HepG2 (cell line): Measurements from ENCODE around the gene KLHDC8B. TPM values are rescaled to one million over a fixed set of nuclear protein-coding genes. Genes with fewer than 3 reads are reported as not detected.

ENCODE experiments used
- DBP ChIP-seq: sonication (generic); formaldehyde crosslinking; IDR thresholded peaks from 2 replicates; pipeline ENCODE4 v1.4.0; 2020; ENCODE audit warnings: missing genetic modification reagents; ENCODE audit errors: not compliant biosample characterization
- DMTF1 ChIP-seq: sonication (generic); formaldehyde crosslinking; IDR thresholded peaks from 2 replicates; pipeline ENCODE4 v1.4.0; 2020; ENCODE audit warnings: mild to moderate bottlenecking, missing genetic modification reagents
- GATAD1 ChIP-seq: IDR thresholded peaks from 2 replicates; pipeline ENCODE4 v1.6.1; 2016; ENCODE audit warnings: missing genetic modification reagents, missing compliant biosample characterization
- MAFF ChIP-seq: IDR thresholded peaks from 2 replicates; pipeline ENCODE4 v1.6.1; 2011; ENCODE audit warnings: low read depth, low read length, improper control_type of control experiment
- MZF1 ChIP-seq: sonication (generic); formaldehyde crosslinking; IDR thresholded peaks from 2 replicates; pipeline ENCODE4 v1.8.1; 2023; ENCODE audit warnings: mild to moderate bottlenecking, missing genetic modification reagents, borderline replicate concordance
- RFXAP ChIP-seq: sonication (generic); formaldehyde crosslinking; IDR thresholded peaks from 2 replicates; pipeline ENCODE4 v1.4.0; 2020; ENCODE audit warnings: missing genetic modification reagents, borderline replicate concordance
- THAP11 ChIP-seq: IDR thresholded peaks from 2 replicates; pipeline ENCODE4 v1.6.1; 2016; ENCODE audit warnings: missing biosample characterization, missing genetic modification reagents
- ZBTB39 ChIP-seq: sonication (generic); formaldehyde crosslinking; IDR thresholded peaks from 2 replicates; pipeline ENCODE4 v1.5.0; 2020; ENCODE audit warnings: missing genetic modification reagents
- ZNF10 ChIP-seq: sonication (generic); formaldehyde crosslinking; IDR thresholded peaks from 2 replicates; pipeline ENCODE4 v1.4.0; 2020; ENCODE audit warnings: mild to moderate bottlenecking, low read depth, missing genetic modification reagents, borderline replicate concordance
- ZNF615 ChIP-seq: sonication (generic); formaldehyde crosslinking; IDR thresholded peaks from 2 replicates; pipeline ENCODE4 v1.5.0; 2020; ENCODE audit warnings: mild to moderate bottlenecking, missing genetic modification reagents, borderline replicate concordance
- polyA plus RNA-seq, 8 experiments: library from polyadenylated mRNA; depleted of rRNA in 3 of 8; stranded (reverse) in 7 of 8; unstranded in 1 of 8; fragments of >200 nt; fragmentation: Illumina TruSeq in 4 of 8; extraction: Trizol in 4 of 8; gene quantifications; 2 replicates each; pipeline versions ENCODE4 v1.2.1 to v1.2.3, GENCODE V29; 2011 to 2016; ENCODE audit warnings: low read depth in 4 of 8, missing spikeins in 1 of 8, mixed read lengths in 1 of 8; ENCODE audit not compliant: insufficient read depth in 1 of 8
- total RNA-seq, 5 experiments: library from RNA; depleted of rRNA; stranded (reverse); fragments of >200 nt; fragmentation: Illumina TruSeq; extraction: Trizol; gene quantifications; 2 replicates each; pipeline ENCODE4 v1.2.3, GENCODE V29; 2016; ENCODE audit warnings: low read depth in 1 of 5
- TF ChIP-seq, protein P1 (sequence below): conservative IDR thresholded peaks from 2 replicates; pipeline ENCODE4 v1.6.1; 2018; ENCODE audit warnings: missing genetic modification reagents
- TF ChIP-seq, protein P2 (sequence below): sonication (generic); formaldehyde crosslinking; IDR thresholded peaks from 2 replicates; pipeline ENCODE4 v1.9.0; 2021; ENCODE audit warnings: missing genetic modification reagents, borderline replicate concordance
- TF ChIP-seq, protein P3 (sequence below), 2 experiments: sonication (generic) in 1 of 2; formaldehyde crosslinking in 1 of 2; IDR thresholded peaks; 2 replicates each; pipeline versions ENCODE4 v1.4.0 to v1.6.1; 2016 to 2020; ENCODE audit warnings: borderline replicate concordance in 1 of 2, low read depth in 1 of 2, mild to moderate bottlenecking in 1 of 2, missing genetic modification reagents in 1 of 2

Gene KLHDC8B
- total and polyA plus RNA-seq, 2 of the 13 experiments (the other 11 are each of a cell fraction or from before 2014, with no cell fraction given) = 17.2 to 17.8 TPM

DNA sequence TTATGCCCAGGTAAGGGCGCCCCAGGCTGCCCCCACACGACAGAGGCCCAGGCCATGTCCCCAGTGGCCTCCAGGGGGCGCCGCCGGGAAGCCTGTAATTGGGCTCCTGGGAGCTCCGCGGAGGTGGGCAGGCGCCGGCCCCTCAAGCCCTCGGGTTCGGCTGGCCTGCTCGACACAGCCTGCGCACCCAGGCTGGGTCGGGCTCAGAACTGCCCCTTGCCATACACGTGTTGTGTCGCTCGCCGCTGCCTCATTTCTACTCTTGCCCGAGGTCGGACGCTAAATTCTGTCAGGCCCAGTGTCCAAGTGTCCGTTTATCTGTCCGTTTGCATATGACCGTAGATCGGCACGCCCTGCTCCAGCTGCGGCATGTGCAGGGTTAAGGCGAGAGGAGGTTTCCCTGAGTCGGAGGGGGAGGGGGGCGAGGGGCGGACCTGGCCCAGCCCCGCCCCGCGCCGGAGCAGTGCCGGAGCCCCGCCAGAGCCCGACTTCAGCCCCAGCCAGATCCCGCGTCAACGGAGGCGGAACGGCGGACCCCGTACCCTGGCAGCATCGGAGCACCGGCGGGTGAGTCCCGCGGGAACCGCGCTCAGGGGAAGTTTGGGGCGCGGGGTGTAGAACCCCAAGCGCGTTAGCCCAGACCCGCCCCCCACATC is at the start of gene KLHDC8B (continued):
- TF ChIP-seq ZBTB39 = 0 out of 2 replicates have a peak, but pooled peaks have one; percentile 77
- TF ChIP-seq DMTF1 = no peak
- TF ChIP-seq, protein P1, sequence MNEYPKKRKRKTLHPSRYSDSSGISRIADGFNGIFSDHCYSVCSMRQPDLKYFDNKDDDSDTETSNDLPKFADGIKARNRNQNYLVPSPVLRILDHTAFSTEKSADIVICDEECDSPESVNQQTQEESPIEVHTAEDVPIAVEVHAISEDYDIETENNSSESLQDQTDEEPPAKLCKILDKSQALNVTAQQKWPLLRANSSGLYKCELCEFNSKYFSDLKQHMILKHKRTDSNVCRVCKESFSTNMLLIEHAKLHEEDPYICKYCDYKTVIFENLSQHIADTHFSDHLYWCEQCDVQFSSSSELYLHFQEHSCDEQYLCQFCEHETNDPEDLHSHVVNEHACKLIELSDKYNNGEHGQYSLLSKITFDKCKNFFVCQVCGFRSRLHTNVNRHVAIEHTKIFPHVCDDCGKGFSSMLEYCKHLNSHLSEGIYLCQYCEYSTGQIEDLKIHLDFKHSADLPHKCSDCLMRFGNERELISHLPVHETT (CRISPR knock-in tag) = 0 out of 2 replicates have a peak, but pooled peaks have one; percentile 71
- peak; percentile 41; the same call in 1 of the 2 replicates for TF ChIP-seq THAP11 (CRISPR knock-in tag)
- no peak for TF ChIP-seq ZNF615
- TF ChIP-seq ZNF10 (CRISPR knock-in tag) = no peak
- no peak for TF ChIP-seq MAFF
- no peak for TF ChIP-seq DBP
- no peak for TF ChIP-seq MZF1 (CRISPR knock-in tag)
- TF ChIP-seq RFXAP (CRISPR knock-in tag) = 0 out of 2 replicates have a peak, but pooled peaks have one; percentile 24
- 0 out of 2 replicates have a peak, but pooled peaks have one; percentile 34 for TF ChIP-seq GATAD1
- TF ChIP-seq, protein P2, sequence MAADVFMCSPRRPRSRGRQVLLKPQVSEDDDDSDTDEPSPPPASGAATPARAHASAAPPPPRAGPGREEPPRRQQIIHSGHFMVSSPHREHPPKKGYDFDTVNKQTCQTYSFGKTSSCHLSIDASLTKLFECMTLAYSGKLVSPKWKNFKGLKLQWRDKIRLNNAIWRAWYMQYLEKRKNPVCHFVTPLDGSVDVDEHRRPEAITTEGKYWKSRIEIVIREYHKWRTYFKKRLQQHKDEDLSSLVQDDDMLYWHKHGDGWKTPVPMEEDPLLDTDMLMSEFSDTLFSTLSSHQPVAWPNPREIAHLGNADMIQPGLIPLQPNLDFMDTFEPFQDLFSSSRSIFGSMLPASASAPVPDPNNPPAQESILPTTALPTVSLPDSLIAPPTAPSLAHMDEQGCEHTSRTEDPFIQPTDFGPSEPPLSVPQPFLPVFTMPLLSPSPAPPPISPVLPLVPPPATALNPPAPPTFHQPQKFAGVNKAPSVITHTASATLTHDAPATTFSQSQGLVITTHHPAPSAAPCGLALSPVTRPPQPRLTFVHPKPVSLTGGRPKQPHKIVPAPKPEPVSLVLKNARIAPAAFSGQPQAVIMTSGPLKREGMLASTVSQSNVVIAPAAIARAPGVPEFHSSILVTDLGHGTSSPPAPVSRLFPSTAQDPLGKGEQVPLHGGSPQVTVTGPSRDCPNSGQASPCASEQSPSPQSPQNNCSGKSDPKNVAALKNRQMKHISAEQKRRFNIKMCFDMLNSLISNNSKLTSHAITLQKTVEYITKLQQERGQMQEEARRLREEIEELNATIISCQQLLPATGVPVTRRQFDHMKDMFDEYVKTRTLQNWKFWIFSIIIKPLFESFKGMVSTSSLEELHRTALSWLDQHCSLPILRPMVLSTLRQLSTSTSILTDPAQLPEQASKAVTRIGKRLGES = no peak
- TF ChIP-seq, protein P3, sequence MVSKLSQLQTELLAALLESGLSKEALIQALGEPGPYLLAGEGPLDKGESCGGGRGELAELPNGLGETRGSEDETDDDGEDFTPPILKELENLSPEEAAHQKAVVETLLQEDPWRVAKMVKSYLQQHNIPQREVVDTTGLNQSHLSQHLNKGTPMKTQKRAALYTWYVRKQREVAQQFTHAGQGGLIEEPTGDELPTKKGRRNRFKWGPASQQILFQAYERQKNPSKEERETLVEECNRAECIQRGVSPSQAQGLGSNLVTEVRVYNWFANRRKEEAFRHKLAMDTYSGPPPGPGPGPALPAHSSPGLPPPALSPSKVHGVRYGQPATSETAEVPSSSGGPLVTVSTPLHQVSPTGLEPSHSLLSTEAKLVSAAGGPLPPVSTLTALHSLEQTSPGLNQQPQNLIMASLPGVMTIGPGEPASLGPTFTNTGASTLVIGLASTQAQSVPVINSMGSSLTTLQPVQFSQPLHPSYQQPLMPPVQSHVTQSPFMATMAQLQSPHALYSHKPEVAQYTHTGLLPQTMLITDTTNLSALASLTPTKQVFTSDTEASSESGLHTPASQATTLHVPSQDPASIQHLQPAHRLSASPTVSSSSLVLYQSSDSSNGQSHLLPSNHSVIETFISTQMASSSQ (IDR thresholded peaks at IDR 0.05; ENCODE audit: low read depth) = no peak; the same call in 1 of the 2 replicates
- TF ChIP-seq, protein P3 (CRISPR knock-in tag; IDR thresholded peaks at IDR 0.05; ENCODE audit: borderline replicate concordance) = no peak
